ENCODE measurements around the gene ZNF773.

GRCh38 chr19:57506163-57506562 is 6.4 kb downstream of the ZNF773 start:
- TF ChIP-seq, protein P1, sequence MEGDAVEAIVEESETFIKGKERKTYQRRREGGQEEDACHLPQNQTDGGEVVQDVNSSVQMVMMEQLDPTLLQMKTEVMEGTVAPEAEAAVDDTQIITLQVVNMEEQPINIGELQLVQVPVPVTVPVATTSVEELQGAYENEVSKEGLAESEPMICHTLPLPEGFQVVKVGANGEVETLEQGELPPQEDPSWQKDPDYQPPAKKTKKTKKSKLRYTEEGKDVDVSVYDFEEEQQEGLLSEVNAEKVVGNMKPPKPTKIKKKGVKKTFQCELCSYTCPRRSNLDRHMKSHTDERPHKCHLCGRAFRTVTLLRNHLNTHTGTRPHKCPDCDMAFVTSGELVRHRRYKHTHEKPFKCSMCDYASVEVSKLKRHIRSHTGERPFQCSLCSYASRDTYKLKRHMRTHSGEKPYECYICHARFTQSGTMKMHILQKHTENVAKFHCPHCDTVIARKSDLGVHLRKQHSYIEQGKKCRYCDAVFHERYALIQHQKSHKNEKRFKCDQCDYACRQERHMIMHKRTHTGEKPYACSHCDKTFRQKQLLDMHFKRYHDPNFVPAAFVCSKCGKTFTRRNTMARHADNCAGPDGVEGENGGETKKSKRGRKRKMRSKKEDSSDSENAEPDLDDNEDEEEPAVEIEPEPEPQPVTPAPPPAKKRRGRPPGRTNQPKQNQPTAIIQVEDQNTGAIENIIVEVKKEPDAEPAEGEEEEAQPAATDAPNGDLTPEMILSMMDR (IDR thresholded peaks at IDR 0.05), result no peak
- no peak for TF ChIP-seq POLR2AphosphoS5 (IDR thresholded peaks at IDR 0.05; ENCODE audit: low read depth, low read length)
- no peak for TF ChIP-seq REST (IDR thresholded peaks at IDR 0.05; ENCODE audit: insufficient read depth in 1 of 2, low read depth in 2 of 2, low read length in 1 of 2)
- TF ChIP-seq SIN3A (IDR thresholded peaks at IDR 0.05; ENCODE audit: borderline replicate concordance, insufficient read depth, low read depth, low read length), result no peak
- TF ChIP-seq TCF7L2 (IDR thresholded peaks at IDR 0.05; ENCODE audit: low read depth, low read length), result no peak

All from Panc1 (cell line).